Cardiac muscle cell (in vitro differentiated cells and primary cell): Measurements from ENCODE around the gene RSAD1. TPM values are rescaled to one million over a fixed set of nuclear protein-coding genes. Genes with fewer than 3 reads are reported as not detected.

Source experiments
- DNase-seq, 2 donors: peaks; one replicate each; pipeline versions ENCODE4 v3.0.0 to v3.0.0-alpha.2; 2010 to 2017; ENCODE audit warnings: low read depth in 1 of 2, low spot score in 1 of 2
- H3K27ac ChIP-seq: fragments of 200-600 bp; sonication (generic); 2 replicates; pipeline ENCODE4 v1.5.1; 2016
- H3K27me3 ChIP-seq: fragments of 200-600 bp; sonication (generic); 2 replicates; pipeline ENCODE4 v1.6.0; 2016; ENCODE audit warnings: control low read depth
- H3K36me3 ChIP-seq: fragments of 200-600 bp; sonication (generic); 2 replicates; pipeline ENCODE4 v1.5.1; 2016; ENCODE audit warnings: control low read depth
- H3K4me1 ChIP-seq: fragments of 200-600 bp; sonication (generic); 2 replicates; pipeline ENCODE4 v1.8.1; 2017; ENCODE audit warnings: low read depth, mild to moderate bottlenecking, mixed run types
- H3K4me3 ChIP-seq: fragments of 200-600 bp; sonication (generic); 2 replicates; pipeline ENCODE4 v1.5.1; 2016; ENCODE audit warnings: mild to moderate bottlenecking
- H3K9me3 ChIP-seq: fragments of 200-600 bp; sonication (generic); 2 replicates; pipeline ENCODE4 v1.5.1; 2017; ENCODE audit warnings: low read depth, mild to moderate bottlenecking, control low read depth
- polyA plus RNA-seq: library from polyadenylated mRNA; unstranded; fragments of >200 nt; fragmentation: Nextera tagmentation; extraction: Ambion mirVana; gene quantifications from 2 replicates; pipeline ENCODE4 v1.2.1, GENCODE V29; 2016
- total RNA-seq: library from RNA; depleted of rRNA; stranded (reverse); fragments of >200 nt; gene quantifications from 2 replicates; pipeline ENCODE4 v1.2.3, GENCODE V29; 2016
- TF ChIP-seq, protein P1 (sequence below): IDR thresholded peaks from 2 replicates; pipeline ENCODE4 v1.5.1; 2012; ENCODE audit warnings: low read depth, mild to moderate bottlenecking, low read length

RSAD1 gene
- total RNA-seq: 24.1 and 35.8 TPM in 2 replicates
- polyA plus RNA-seq: 39.7 and 55.4 TPM in 2 replicates

DNA sequence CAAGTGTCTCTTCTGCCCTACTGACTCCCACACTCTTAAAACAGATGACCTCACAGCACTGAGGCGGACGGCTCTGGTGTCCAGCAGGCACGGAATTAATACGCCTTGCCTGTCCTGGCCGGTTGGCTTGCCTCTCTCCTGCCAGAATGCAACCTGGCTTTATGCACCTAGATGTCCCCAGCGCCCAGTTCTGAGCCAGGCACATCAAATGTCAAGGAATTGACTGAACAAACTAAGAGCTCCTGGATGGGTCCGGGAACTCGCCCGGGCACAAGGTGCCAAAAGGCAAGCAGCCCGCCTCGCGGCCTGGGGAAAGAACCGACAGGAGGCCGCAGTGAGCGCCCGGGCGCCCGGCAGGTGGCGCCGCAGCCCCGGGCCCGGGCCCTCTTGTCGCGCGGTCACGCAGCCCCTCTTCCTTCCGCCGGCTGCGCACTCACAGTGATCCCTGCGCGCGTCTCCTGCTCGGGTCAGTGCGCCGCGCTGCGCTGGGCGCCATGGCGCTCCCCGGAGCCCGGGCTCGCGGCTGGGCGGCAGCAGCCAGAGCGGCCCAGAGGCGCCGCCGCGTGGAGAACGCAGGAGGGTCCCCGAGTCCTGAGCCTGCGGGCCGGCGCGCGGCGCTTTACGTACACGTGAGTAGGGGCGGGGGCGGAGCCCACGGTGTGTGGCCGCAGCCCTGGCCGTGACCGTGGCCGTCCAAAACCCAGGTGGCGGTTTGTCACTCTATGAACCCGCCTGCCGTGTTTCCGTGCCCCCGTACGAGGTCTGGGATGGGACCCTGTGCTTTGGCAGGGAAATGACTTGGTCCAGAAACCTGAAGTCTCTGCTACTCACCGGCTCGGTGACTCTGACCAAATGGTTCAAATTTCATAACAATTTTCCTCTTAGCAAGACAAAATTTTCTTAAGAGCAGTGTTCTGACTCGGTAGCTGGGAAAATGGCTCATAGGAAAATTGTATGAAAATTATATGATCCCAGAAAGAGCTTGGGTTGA, at the start of gene RSAD1:
TSS of gene RSAD1 (plus strand) at position 470 of the 991 bp plus-strand sequence. CDS start at position 495, 25 bp downstream.
- H3K4me3 ChIP-seq: peak within 1 kb of the TSS; percentile 59
- H3K9me3 ChIP-seq: no peaks in the 10 kb centered on the region
- peak; percentile 93 to 96 for DNase-seq
- TF ChIP-seq, protein P1, sequence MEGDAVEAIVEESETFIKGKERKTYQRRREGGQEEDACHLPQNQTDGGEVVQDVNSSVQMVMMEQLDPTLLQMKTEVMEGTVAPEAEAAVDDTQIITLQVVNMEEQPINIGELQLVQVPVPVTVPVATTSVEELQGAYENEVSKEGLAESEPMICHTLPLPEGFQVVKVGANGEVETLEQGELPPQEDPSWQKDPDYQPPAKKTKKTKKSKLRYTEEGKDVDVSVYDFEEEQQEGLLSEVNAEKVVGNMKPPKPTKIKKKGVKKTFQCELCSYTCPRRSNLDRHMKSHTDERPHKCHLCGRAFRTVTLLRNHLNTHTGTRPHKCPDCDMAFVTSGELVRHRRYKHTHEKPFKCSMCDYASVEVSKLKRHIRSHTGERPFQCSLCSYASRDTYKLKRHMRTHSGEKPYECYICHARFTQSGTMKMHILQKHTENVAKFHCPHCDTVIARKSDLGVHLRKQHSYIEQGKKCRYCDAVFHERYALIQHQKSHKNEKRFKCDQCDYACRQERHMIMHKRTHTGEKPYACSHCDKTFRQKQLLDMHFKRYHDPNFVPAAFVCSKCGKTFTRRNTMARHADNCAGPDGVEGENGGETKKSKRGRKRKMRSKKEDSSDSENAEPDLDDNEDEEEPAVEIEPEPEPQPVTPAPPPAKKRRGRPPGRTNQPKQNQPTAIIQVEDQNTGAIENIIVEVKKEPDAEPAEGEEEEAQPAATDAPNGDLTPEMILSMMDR: peak; percentile 78
- H3K27ac ChIP-seq: peak within 1 kb of the TSS; percentile 86
- H3K4me1 ChIP-seq: peaks cover 2% of the 10 kb centered on the region
- H3K36me3 ChIP-seq: no peaks in the 10 kb centered on the region
- H3K27me3 ChIP-seq: no peaks in the 10 kb centered on the region

GRCh38 chr17:50429793-50430192, 48.9 kb upstream of the RSAD1 start:
- no peaks in the 10 kb centered on the region for H3K9me3 ChIP-seq
- no peak for DNase-seq
- H3K4me3 ChIP-seq: no peak overlapping the region
- TF ChIP-seq, protein P1: no peak
- no peak overlapping the region for H3K27ac ChIP-seq
- H3K27me3 ChIP-seq: no peaks in the 10 kb centered on the region
- H3K4me1 ChIP-seq: peaks cover 30% of the 10 kb centered on the region
- H3K36me3 ChIP-seq: no peaks in the 10 kb centered on the region

DNA sequence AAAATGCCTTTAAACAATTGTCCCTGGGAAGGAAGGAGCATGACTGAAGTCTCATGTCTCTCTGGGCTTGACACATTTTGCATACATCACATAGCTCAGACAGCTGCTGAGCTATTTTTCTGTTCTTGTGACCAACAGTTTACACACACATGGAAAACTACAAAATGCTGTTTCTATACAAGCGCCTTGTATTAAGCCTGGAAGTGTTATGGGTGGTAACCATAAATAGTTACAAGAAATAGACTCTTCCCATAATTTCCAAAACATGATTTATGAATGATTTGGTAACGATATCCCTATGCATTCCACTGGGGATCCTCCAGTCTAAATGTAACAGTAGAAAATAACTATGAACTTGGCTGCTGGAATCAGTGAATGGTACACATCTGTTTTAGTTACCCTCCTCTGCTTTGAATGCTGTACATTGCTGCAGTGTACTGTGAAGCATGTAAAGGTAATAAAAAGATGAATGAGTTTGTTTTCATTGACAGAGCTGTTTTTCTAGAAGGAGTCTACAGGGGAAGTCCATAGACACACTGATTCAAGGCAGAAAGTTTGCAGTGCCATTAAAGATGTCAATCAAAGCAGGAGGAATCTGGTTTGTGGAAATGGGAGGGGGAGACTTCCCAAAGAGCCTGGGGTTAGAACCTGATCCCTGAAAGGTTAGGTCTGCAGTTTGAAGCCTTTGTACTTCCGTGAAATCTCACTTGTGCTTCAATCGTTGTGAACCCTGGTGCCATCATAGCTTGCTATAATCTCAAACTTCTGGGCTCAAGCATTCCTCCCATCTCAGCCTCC, 47.6 kb upstream of the RSAD1 start:
- Histone ChIP-seq H3K27ac (peak overlapping the region; percentile 27), H3K36me3 (no peaks in the 10 kb centered on the region), H3K4me1 (peaks cover 21% of the 10 kb centered on the region), H3K9me3 (no peaks in the 10 kb centered on the region), H3K27me3 (no peaks in the 10 kb centered on the region), H3K4me3 (no peak overlapping the region)
- DNase-seq: peak in 1 of 2 donors; percentile 28
- TF ChIP-seq, protein P1: no peak

GRCh38 chr17:50432125-50432762, 46.4 kb upstream of the RSAD1 start:
- no peaks in the 10 kb centered on the region for H3K27me3 ChIP-seq
- no peak overlapping the region for H3K4me3 ChIP-seq
- TF ChIP-seq, protein P1: no peak
- H3K27ac ChIP-seq: no peak overlapping the region
- H3K4me1 ChIP-seq: peaks cover 21% of the 10 kb centered on the region
- no peaks in the 10 kb centered on the region for H3K36me3 ChIP-seq
- no peak for DNase-seq
- H3K9me3 ChIP-seq: no peaks in the 10 kb centered on the region

GRCh38 chr17:50437409-50437808, 41.3 kb upstream of the RSAD1 start:
- no peak for DNase-seq
- Histone ChIP-seq H3K27me3 (no peaks in the 10 kb centered on the region), H3K36me3 (peaks cover 3% of the 10 kb centered on the region), H3K4me3 (no peak overlapping the region), H3K27ac (no peak overlapping the region), H3K9me3 (no peaks in the 10 kb centered on the region), H3K4me1 (peaks cover 12% of the 10 kb centered on the region)
- TF ChIP-seq, protein P1: no peak
